ENCODE measurements around the gene RALGAPA2. TPM values are rescaled to one million over a fixed set of nuclear protein-coding genes. Genes with fewer than 3 reads are reported as not detected.

RALGAPA2 gene
- total RNA-seq, 2 donors from 2014 or later: 36.5 to 53.2 TPM

DNA sequence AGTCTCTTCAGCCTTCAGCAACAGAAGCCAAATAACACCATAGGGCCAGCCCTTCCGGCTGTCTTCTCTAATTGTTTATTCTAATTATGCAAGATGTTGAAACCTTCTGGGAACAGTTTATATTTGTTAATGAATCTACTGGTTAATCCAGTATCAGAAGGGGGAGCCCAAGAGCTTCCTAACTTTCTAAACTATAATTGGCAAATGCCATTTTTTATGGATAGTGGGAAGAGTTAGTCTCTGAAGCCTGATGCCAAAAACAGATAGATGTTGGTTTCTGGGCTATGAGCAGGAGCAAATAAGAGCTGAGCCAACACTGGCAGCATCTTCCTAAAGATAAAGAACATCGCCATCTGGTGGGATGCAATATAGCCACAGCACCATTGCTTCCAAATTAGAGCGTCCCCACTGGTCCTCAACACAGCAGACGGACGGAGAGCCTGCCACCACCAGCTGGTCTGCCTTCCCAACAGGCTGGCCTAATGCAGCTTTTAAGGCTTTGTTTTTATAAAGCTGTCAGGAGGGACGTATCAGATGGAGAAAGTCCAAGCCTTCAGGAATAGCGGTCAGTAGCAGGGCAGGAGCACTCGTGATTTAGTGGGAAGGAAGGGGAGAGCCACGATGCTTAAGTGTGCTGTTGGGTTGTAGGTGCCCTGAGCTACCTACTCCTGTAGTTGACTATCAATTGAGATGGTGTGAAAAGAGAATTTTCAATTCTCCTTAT, 118.8 kb downstream of the RALGAPA2 start:
- Histone ChIP-seq H3K27me3 (replicated peaks; ENCODE audit: insufficient read depth) (no peaks in the 10 kb centered on the region), H3K9me3 (no peaks in the 10 kb centered on the region), H3K4me3 (no peak overlapping the region), H3K36me3 (no peaks in the 10 kb centered on the region), H3K4me1 (replicated peaks) (no peaks in the 10 kb centered on the region), H3K27ac (peak overlapping the region in 1 of 2 donors; percentile 8)
- TF ChIP-seq, protein P1, sequence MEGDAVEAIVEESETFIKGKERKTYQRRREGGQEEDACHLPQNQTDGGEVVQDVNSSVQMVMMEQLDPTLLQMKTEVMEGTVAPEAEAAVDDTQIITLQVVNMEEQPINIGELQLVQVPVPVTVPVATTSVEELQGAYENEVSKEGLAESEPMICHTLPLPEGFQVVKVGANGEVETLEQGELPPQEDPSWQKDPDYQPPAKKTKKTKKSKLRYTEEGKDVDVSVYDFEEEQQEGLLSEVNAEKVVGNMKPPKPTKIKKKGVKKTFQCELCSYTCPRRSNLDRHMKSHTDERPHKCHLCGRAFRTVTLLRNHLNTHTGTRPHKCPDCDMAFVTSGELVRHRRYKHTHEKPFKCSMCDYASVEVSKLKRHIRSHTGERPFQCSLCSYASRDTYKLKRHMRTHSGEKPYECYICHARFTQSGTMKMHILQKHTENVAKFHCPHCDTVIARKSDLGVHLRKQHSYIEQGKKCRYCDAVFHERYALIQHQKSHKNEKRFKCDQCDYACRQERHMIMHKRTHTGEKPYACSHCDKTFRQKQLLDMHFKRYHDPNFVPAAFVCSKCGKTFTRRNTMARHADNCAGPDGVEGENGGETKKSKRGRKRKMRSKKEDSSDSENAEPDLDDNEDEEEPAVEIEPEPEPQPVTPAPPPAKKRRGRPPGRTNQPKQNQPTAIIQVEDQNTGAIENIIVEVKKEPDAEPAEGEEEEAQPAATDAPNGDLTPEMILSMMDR (IDR thresholded peaks at IDR 0.05): peak in 3 of 4 experiments; percentile 24 to 49 (median 28)
- TF ChIP-seq POLR2A (IDR thresholded peaks at IDR 0.05): no peak
- WGBS: 60% methylated on average over 9 of the region's 9 CpGs
- intact Hi-C loops (cut with DNase I): loop anchor here (10.0 kb wide), 1 partner anchor 231 kb away; no protein-coding TSS in a partner anchor
- peak; percentile 13 for DNase-seq (ENCODE audit: low spot score)

DNA sequence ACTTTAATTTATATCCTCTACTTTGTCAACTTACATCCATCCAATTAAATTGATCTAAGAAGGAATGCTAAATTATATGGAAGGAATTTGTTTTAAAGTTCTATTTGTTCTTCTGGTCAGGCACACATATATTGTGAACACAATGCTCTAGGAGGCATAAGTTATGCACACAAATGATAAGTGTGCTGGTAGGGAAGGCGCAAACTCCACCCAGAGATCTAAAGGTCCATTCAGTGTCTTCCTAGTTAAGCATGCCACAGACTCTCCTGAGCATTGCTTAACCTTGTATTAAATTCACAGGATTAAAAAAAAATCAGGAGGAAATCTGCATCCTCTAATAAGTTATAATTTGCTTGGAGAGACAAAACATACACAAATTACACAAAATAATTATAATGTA, 127.3 kb downstream of the RALGAPA2 start:
- Histone ChIP-seq H3K9me3 (no peaks in the 10 kb centered on the region), H3K4me1 (replicated peaks) (no peaks in the 10 kb centered on the region), H3K36me3 (no peaks in the 10 kb centered on the region), H3K27me3 (replicated peaks; ENCODE audit: insufficient read depth) (no peaks in the 10 kb centered on the region), H3K4me3 (no peak overlapping the region), H3K27ac (no peak overlapping the region)
- TF ChIP-seq, protein P1 (IDR thresholded peaks at IDR 0.05): no peak
- TF ChIP-seq POLR2A (IDR thresholded peaks at IDR 0.05): no peak
- no peak for TF ChIP-seq POLR2AphosphoS5 (IDR thresholded peaks at IDR 0.05)
- no peak for DNase-seq (ENCODE audit: low spot score)
- intact Hi-C loops (cut with DNase I): no loop called here
- WGBS: 96% methylated on average over 1 of the region's 1 CpG

DNA sequence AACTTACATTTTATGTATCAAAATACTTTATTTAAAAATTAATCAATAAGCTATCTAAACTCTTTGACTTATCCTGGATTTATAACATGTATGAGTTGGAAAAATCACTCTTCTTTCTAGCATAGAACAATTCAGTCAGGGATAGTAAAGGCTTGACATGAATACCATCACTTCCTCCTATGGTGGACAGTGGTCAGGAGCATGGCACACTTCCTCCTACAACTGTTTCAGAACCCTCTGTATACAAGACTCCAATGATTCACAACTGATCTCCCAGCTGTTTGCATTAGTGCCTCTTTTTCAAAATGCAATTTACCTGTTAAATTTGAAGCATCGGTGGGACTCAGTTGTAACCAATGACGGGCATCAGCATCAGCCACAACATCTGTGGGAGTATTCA, 129.7 kb downstream of the RALGAPA2 start:
- H3K4me3 ChIP-seq: no peak overlapping the region
- no peak for TF ChIP-seq POLR2A (IDR thresholded peaks at IDR 0.05)
- TF ChIP-seq, protein P1 (IDR thresholded peaks at IDR 0.05): no peak
- TF ChIP-seq POLR2AphosphoS5 (IDR thresholded peaks at IDR 0.05): no peak
- 100% methylated on average over 2 of the region's 2 CpGs for WGBS
- H3K4me1 ChIP-seq (replicated peaks): no peaks in the 10 kb centered on the region
- intact Hi-C loops (cut with DNase I): no loop called here
- H3K36me3 ChIP-seq: no peaks in the 10 kb centered on the region
- H3K9me3 ChIP-seq: no peaks in the 10 kb centered on the region
- H3K27me3 ChIP-seq (replicated peaks; ENCODE audit: insufficient read depth): no peaks in the 10 kb centered on the region
- no peak overlapping the region for H3K27ac ChIP-seq
- DNase-seq (ENCODE audit: low spot score): no peak

DNA sequence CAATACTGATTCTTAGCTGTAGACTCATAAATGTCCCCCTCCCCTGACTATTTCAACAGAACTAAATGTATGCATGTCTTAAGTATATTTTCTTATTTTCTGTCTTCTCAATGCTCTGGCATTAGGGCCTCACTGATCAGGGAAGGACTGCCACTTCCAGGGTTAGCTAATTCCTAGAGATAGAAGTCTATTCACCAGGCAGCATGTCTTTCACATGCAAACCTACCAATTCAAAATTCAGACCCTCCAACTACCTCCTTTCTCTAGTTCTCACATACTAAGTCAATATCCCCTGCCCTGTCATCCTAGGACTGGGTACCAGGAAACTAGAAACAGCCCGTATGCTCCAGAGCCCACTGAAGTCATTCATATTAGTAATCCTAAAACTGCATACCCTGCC, 132.3 kb downstream of the RALGAPA2 start:
- no peak for DNase-seq (ENCODE audit: low spot score)
- WGBS: 90% methylated on average over 1 of the region's 1 CpG
- TF ChIP-seq POLR2A (IDR thresholded peaks at IDR 0.05) (no peak), POLR2AphosphoS5 (IDR thresholded peaks at IDR 0.05) (no peak)
- TF ChIP-seq, protein P1 (IDR thresholded peaks at IDR 0.05): no peak
- intact Hi-C loops (cut with DNase I): no loop called here
- Histone ChIP-seq H3K4me1 (replicated peaks) (no peaks in the 10 kb centered on the region), H3K27me3 (replicated peaks; ENCODE audit: insufficient read depth) (no peaks in the 10 kb centered on the region), H3K9me3 (no peaks in the 10 kb centered on the region), H3K27ac (no peak overlapping the region), H3K36me3 (no peaks in the 10 kb centered on the region), H3K4me3 (no peak overlapping the region)

DNA sequence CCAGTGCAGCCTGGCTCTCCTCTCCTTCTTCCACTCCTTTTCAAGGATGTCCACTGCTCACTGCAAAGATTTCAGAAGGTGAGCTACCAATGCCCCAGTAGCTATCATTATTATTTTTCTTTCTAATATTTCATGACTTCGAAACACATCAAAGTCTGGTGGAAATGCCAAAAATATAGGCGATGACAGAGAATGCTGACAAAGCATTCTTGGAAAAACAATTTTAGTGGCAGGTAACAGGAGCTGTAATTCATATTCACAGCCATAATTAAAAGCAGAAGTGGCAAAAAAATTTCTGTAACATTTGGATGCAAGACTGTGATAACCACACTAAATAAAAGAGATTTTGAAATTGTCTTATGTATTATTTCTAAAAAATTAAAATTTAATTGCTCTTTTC, 133.6 kb downstream of the RALGAPA2 start:
- no peaks in the 10 kb centered on the region for H3K9me3 ChIP-seq
- no peaks in the 10 kb centered on the region for H3K36me3 ChIP-seq
- WGBS: 92% methylated on average over 2 of the region's 2 CpGs
- intact Hi-C loops (cut with DNase I): no loop called here
- no peak for DNase-seq (ENCODE audit: low spot score)
- TF ChIP-seq, protein P1 (IDR thresholded peaks at IDR 0.05): no peak
- TF ChIP-seq POLR2AphosphoS5 (IDR thresholded peaks at IDR 0.05): no peak
- TF ChIP-seq POLR2A (IDR thresholded peaks at IDR 0.05): no peak
- H3K4me3 ChIP-seq: no peak overlapping the region
- H3K27me3 ChIP-seq (replicated peaks; ENCODE audit: insufficient read depth): no peaks in the 10 kb centered on the region
- no peaks in the 10 kb centered on the region for H3K4me1 ChIP-seq (replicated peaks)
- H3K27ac ChIP-seq: no peak overlapping the region
